Karpas-422 (cell line): ENCODE measurements around the gene HTR3A. TPM values are rescaled to one million over a fixed set of nuclear protein-coding genes. Genes with fewer than 3 reads are reported as not detected.

Experiments
- DNase-seq: peaks from one replicate; pipeline ENCODE4 v3.0.0-alpha.2; 2015
- H2AFZ ChIP-seq: fragments of 200-600 bp; sonication (generic); 2 replicates; pipeline ENCODE4 v1.6.1; 2014; ENCODE audit warnings: antibody characterized with exemption, low read length, mixed read lengths
- H3K27ac ChIP-seq: fragments of 200-600 bp; sonication (generic); 2 replicates; pipeline ENCODE4 v1.5.1; 2014; ENCODE audit warnings: mild to moderate bottlenecking, low read length, moderate library complexity
- H3K27me3 ChIP-seq: fragments of 200-600 bp; sonication (generic); 2 replicates; pipeline ENCODE4 v1.6.1; 2014; ENCODE audit warnings: low read length, mixed read lengths
- H3K36me3 ChIP-seq: fragments of 200-600 bp; sonication (generic); 2 replicates; pipeline ENCODE4 v1.6.1; 2014; ENCODE audit warnings: low read length, mixed read lengths; ENCODE audit not compliant: insufficient read depth
- H3K4me1 ChIP-seq: fragments of 200-600 bp; sonication (generic); 2 replicates; pipeline ENCODE4 v1.6.1; 2014; ENCODE audit warnings: mild to moderate bottlenecking, low read length, mixed read lengths
- H3K4me2 ChIP-seq: fragments of 200-600 bp; sonication (generic); 2 replicates; pipeline ENCODE4 v1.6.1; 2014; ENCODE audit warnings: low read length, low read depth, mild to moderate bottlenecking; ENCODE audit not compliant: poor library complexity, severe bottlenecking
- H3K4me3 ChIP-seq: fragments of 200-600 bp; sonication (generic); 2 replicates; pipeline ENCODE4 v1.5.1; 2014; ENCODE audit warnings: mild to moderate bottlenecking, antibody characterized with exemption, low read length, mixed read lengths
- H3K79me2 ChIP-seq: fragments of 200-600 bp; sonication (generic); 2 replicates; pipeline ENCODE4 v1.6.1; 2014; ENCODE audit warnings: mild to moderate bottlenecking, low read length, mixed read lengths
- H3K9ac ChIP-seq: fragments of 200-600 bp; sonication (generic); 2 replicates; pipeline ENCODE4 v1.6.0; 2014; ENCODE audit warnings: low read length
- H3K9me2 ChIP-seq: fragments of 200-600 bp; sonication (generic), shearing (Covaris generic); replicated peaks from 2 replicates; pipeline ENCODE4 v1.6.0; 2014; ENCODE audit warnings: mild to moderate bottlenecking, low read length, moderate library complexity; ENCODE audit not compliant: insufficient read depth
- H3K9me3 ChIP-seq: fragments of 300-700, 200-600 bp; sonication (generic); 2 replicates; pipeline ENCODE4 v1.6.1; 2014; ENCODE audit warnings: low read length, mixed read lengths
- H4K20me1 ChIP-seq: fragments of 200-600 bp; sonication (generic); 2 replicates; pipeline ENCODE4 v1.6.1; 2014; ENCODE audit warnings: mild to moderate bottlenecking, antibody characterized with exemption, low read length, low read depth; ENCODE audit not compliant: insufficient read depth
- total RNA-seq: library from RNA; depleted of rRNA; stranded (reverse); fragments of >200 nt; shearing (Covaris generic); gene quantifications from 2 replicates; pipeline ENCODE4 v1.2.3, GENCODE V29; 2014; ENCODE audit warnings: low replicate concordance

The HTR3A gene
- total RNA-seq, 1 experiment from 2014 or later: 242 TPM

GRCh38 chr11:114015117-114015516 lies 40.2 kb downstream of the HTR3A start:
- Histone ChIP-seq H3K79me2 (no peaks in the 10 kb centered on the region), H3K27me3 (no peaks in the 10 kb centered on the region), H3K4me1 (no peaks in the 10 kb centered on the region), H4K20me1 (no peaks in the 10 kb centered on the region), H3K4me3 (no peak overlapping the region), H3K36me3 (no peaks in the 10 kb centered on the region), H3K4me2 (no peak overlapping the region), H3K9me2 (no peaks in the 10 kb centered on the region), H3K9ac (no peak overlapping the region), H3K9me3 (no peaks in the 10 kb centered on the region), H3K27ac (no peak overlapping the region), H2AFZ (no peak overlapping the region)
- no peak for DNase-seq

GRCh38 chr11:114016986-114017385 lies 42.1 kb downstream of the HTR3A start:
- no peaks in the 10 kb centered on the region for H3K36me3 ChIP-seq
- H4K20me1 ChIP-seq: no peaks in the 10 kb centered on the region
- H3K4me2 ChIP-seq: no peak overlapping the region
- H3K4me3 ChIP-seq: no peak overlapping the region
- H3K27ac ChIP-seq: no peak overlapping the region
- H3K9ac ChIP-seq: no peak overlapping the region
- H3K9me3 ChIP-seq: no peaks in the 10 kb centered on the region
- no peaks in the 10 kb centered on the region for H3K27me3 ChIP-seq
- no peaks in the 10 kb centered on the region for H3K9me2 ChIP-seq
- H2AFZ ChIP-seq: no peak overlapping the region
- H3K4me1 ChIP-seq: no peaks in the 10 kb centered on the region
- H3K79me2 ChIP-seq: no peaks in the 10 kb centered on the region
- no peak for DNase-seq

- H3K9me3 ChIP-seq: no peaks in the 10 kb centered on the region
- no peaks in the 10 kb centered on the region for H3K27me3 ChIP-seq
- no peak overlapping the region for H3K9ac ChIP-seq
- H4K20me1 ChIP-seq: no peaks in the 10 kb centered on the region
- no peak overlapping the region for H2AFZ ChIP-seq
- no peak overlapping the region for H3K4me3 ChIP-seq
- no peaks in the 10 kb centered on the region for H3K4me1 ChIP-seq
- no peaks in the 10 kb centered on the region for H3K9me2 ChIP-seq
- no peak overlapping the region for H3K4me2 ChIP-seq
- no peak for DNase-seq
- H3K36me3 ChIP-seq: no peaks in the 10 kb centered on the region
- no peaks in the 10 kb centered on the region for H3K79me2 ChIP-seq
- no peak overlapping the region for H3K27ac ChIP-seq
These were observed 42.8 kb downstream of the HTR3A start for GRCh38 chr11:114017723-114018122.

GRCh38 chr11:114019046-114019445 lies 44.1 kb downstream of the HTR3A start:
- no peaks in the 10 kb centered on the region for H3K27me3 ChIP-seq
- H3K4me2 ChIP-seq: no peak overlapping the region
- no peak overlapping the region for H2AFZ ChIP-seq
- H3K9ac ChIP-seq: no peak overlapping the region
- H4K20me1 ChIP-seq: no peaks in the 10 kb centered on the region
- no peak overlapping the region for H3K4me3 ChIP-seq
- no peaks in the 10 kb centered on the region for H3K36me3 ChIP-seq
- H3K9me2 ChIP-seq: no peaks in the 10 kb centered on the region
- H3K4me1 ChIP-seq: no peaks in the 10 kb centered on the region
- no peaks in the 10 kb centered on the region for H3K9me3 ChIP-seq
- no peak overlapping the region for H3K27ac ChIP-seq
- DNase-seq: no peak
- H3K79me2 ChIP-seq: no peaks in the 10 kb centered on the region

- no peak overlapping the region for H2AFZ ChIP-seq
- no peak overlapping the region for H3K4me3 ChIP-seq
- no peak overlapping the region for H3K27ac ChIP-seq
- H3K4me1 ChIP-seq: no peaks in the 10 kb centered on the region
- no peaks in the 10 kb centered on the region for H3K9me3 ChIP-seq
- no peak overlapping the region for H3K4me2 ChIP-seq
- no peak for DNase-seq
- no peaks in the 10 kb centered on the region for H3K36me3 ChIP-seq
- no peaks in the 10 kb centered on the region for H3K27me3 ChIP-seq
- H4K20me1 ChIP-seq: no peaks in the 10 kb centered on the region
- no peaks in the 10 kb centered on the region for H3K79me2 ChIP-seq
- H3K9ac ChIP-seq: no peak overlapping the region
- no peaks in the 10 kb centered on the region for H3K9me2 ChIP-seq
These were observed 44.7 kb downstream of the HTR3A start for GRCh38 chr11:114019574-114019973.

GRCh38 chr11:114025329-114025907 lies 50.5 kb downstream of the HTR3A start:
- Histone ChIP-seq H3K4me2 (no peak overlapping the region), H3K4me3 (no peak overlapping the region), H3K79me2 (no peaks in the 10 kb centered on the region), H2AFZ (no peak overlapping the region), H3K9ac (no peak overlapping the region), H3K4me1 (no peaks in the 10 kb centered on the region), H3K9me3 (no peaks in the 10 kb centered on the region), H4K20me1 (no peaks in the 10 kb centered on the region), H3K36me3 (no peaks in the 10 kb centered on the region), H3K27ac (no peak overlapping the region), H3K9me2 (no peaks in the 10 kb centered on the region), H3K27me3 (no peaks in the 10 kb centered on the region)
- no peak for DNase-seq

- Histone ChIP-seq H2AFZ (no peak overlapping the region), H3K27ac (no peak overlapping the region), H3K27me3 (no peaks in the 10 kb centered on the region), H3K9me3 (no peaks in the 10 kb centered on the region), H3K4me3 (no peak overlapping the region), H3K36me3 (no peaks in the 10 kb centered on the region), H3K9me2 (no peaks in the 10 kb centered on the region), H3K9ac (no peak overlapping the region), H3K4me1 (no peaks in the 10 kb centered on the region), H3K79me2 (no peaks in the 10 kb centered on the region), H3K4me2 (no peak overlapping the region), H4K20me1 (no peaks in the 10 kb centered on the region)
- peak; percentile 46 for DNase-seq
These were observed 51.4 kb downstream of the HTR3A start for GRCh38 chr11:114026355-114026754.

GRCh38 chr11:114027391-114027790 lies 52.5 kb downstream of the HTR3A start:
- Histone ChIP-seq H3K9me3 (no peaks in the 10 kb centered on the region), H3K27ac (no peak overlapping the region), H3K27me3 (no peaks in the 10 kb centered on the region), H3K79me2 (no peaks in the 10 kb centered on the region), H3K4me3 (no peak overlapping the region), H4K20me1 (no peaks in the 10 kb centered on the region), H3K9ac (no peak overlapping the region), H3K4me1 (no peaks in the 10 kb centered on the region), H3K9me2 (no peaks in the 10 kb centered on the region), H2AFZ (no peak overlapping the region), H3K36me3 (no peaks in the 10 kb centered on the region), H3K4me2 (no peak overlapping the region)
- DNase-seq: no peak

- no peaks in the 10 kb centered on the region for H3K9me2 ChIP-seq
- no peak overlapping the region for H2AFZ ChIP-seq
- H3K36me3 ChIP-seq: no peaks in the 10 kb centered on the region
- H4K20me1 ChIP-seq: no peaks in the 10 kb centered on the region
- H3K27me3 ChIP-seq: no peaks in the 10 kb centered on the region
- H3K27ac ChIP-seq: no peak overlapping the region
- no peak overlapping the region for H3K4me3 ChIP-seq
- DNase-seq: no peak
- H3K79me2 ChIP-seq: no peaks in the 10 kb centered on the region
- no peaks in the 10 kb centered on the region for H3K9me3 ChIP-seq
- no peaks in the 10 kb centered on the region for H3K4me1 ChIP-seq
- H3K4me2 ChIP-seq: no peak overlapping the region
- H3K9ac ChIP-seq: no peak overlapping the region
These were observed 53.0 kb downstream of the HTR3A start for GRCh38 chr11:114027926-114028325.
